WTC11 (cell line): ENCODE data around the gene COPZ1.

Experiments used
- CREM ChIP-seq: sonication (generic); formaldehyde crosslinking; IDR thresholded peaks from 2 replicates; pipeline ENCODE4 v1.8.1; 2022; ENCODE audit warnings: mild to moderate bottlenecking, missing genetic modification reagents, moderate library complexity
- ETV6 ChIP-seq: sonication (generic); formaldehyde crosslinking; IDR thresholded peaks from 2 replicates; pipeline ENCODE4 v1.8.1; 2022; ENCODE audit warnings: mild to moderate bottlenecking, missing genetic modification reagents
- MXD4 ChIP-seq: fragments of 250-450 bp; sonication (Bioruptor Pico); IDR thresholded peaks from 2 replicates; pipeline ENCODE4 v1.8.0; 2021; ENCODE audit warnings: mild to moderate bottlenecking, moderate library complexity, borderline replicate concordance
- NFYB ChIP-seq: sonication (generic); formaldehyde crosslinking; conservative IDR thresholded peaks from 2 replicates; pipeline ENCODE4 v1.8.0; 2022; ENCODE audit warnings: low read depth, missing genetic modification reagents
- RELA ChIP-seq: sonication (generic); formaldehyde crosslinking; IDR thresholded peaks from 2 replicates; pipeline ENCODE4 v1.8.1; 2022; ENCODE audit warnings: missing genetic modification reagents, mild to moderate bottlenecking, borderline replicate concordance
- ZNF416 ChIP-seq: fragments of 250-450 bp; sonication (Bioruptor Pico); IDR thresholded peaks from 2 replicates; pipeline ENCODE4 v1.9.0; 2021; ENCODE audit warnings: mild to moderate bottlenecking, inconsistent platforms
- TF ChIP-seq, protein P1 (sequence below): fragments of 200-600 bp; IDR thresholded peaks from 2 replicates; pipeline ENCODE4 v1.8.0; 2022; ENCODE audit warnings: antibody characterized with exemption
- TF ChIP-seq, protein P2 (sequence below): sonication (generic); formaldehyde crosslinking; IDR thresholded peaks from 2 replicates; pipeline ENCODE4 v1.8.0; 2022; ENCODE audit warnings: mild to moderate bottlenecking, missing genetic modification reagents
- TF ChIP-seq, protein P3 (sequence below): sonication (generic); formaldehyde crosslinking; IDR thresholded peaks from 2 replicates; pipeline ENCODE4 v1.8.0; 2022; ENCODE audit warnings: mild to moderate bottlenecking, missing genetic modification reagents
- TF ChIP-seq, protein P4 (sequence below): sonication (generic); formaldehyde crosslinking; IDR thresholded peaks from 2 replicates; pipeline ENCODE4 v1.8.1; 2023; ENCODE audit warnings: mild to moderate bottlenecking, missing genetic modification reagents, moderate library complexity

DNA sequence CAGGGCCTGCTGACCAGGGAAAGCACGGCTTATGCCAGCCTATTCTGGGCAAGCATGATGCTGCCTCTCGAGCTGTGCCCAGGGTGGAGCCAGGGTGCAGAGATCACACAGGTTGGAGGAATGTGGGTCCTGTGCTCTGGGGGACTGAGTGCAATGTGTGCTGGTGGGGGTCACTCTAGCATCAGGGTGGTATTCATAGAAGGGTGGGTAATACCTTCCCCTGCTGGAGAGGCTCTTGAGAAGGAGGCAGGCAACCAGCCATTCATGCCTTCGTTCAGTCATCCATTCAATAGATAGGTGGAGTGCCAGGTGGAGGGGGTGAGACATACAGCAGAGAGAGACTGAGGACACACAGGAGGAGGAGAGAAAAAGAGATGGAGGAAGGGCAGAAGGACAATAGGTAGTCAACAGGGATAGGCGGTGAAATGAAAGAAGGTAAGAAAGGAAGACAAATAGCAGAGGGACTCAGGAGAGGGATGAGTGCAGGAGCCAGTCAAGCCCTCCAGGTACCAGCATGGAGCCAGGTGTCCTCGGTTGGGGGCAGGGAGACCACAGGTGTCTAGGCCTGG lies 64.8 kb downstream of the COPZ1 start:
- TF ChIP-seq, protein P1, sequence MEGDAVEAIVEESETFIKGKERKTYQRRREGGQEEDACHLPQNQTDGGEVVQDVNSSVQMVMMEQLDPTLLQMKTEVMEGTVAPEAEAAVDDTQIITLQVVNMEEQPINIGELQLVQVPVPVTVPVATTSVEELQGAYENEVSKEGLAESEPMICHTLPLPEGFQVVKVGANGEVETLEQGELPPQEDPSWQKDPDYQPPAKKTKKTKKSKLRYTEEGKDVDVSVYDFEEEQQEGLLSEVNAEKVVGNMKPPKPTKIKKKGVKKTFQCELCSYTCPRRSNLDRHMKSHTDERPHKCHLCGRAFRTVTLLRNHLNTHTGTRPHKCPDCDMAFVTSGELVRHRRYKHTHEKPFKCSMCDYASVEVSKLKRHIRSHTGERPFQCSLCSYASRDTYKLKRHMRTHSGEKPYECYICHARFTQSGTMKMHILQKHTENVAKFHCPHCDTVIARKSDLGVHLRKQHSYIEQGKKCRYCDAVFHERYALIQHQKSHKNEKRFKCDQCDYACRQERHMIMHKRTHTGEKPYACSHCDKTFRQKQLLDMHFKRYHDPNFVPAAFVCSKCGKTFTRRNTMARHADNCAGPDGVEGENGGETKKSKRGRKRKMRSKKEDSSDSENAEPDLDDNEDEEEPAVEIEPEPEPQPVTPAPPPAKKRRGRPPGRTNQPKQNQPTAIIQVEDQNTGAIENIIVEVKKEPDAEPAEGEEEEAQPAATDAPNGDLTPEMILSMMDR: no peak
- TF ChIP-seq NFYB (no peak), RELA (CRISPR knock-in tag) (no peak), CREM (CRISPR knock-in tag) (no peak), MXD4 (CRISPR knock-in tag) (no peak), ZNF416 (CRISPR knock-in tag) (no peak), ETV6 (no peak)
- TF ChIP-seq, protein P2, sequence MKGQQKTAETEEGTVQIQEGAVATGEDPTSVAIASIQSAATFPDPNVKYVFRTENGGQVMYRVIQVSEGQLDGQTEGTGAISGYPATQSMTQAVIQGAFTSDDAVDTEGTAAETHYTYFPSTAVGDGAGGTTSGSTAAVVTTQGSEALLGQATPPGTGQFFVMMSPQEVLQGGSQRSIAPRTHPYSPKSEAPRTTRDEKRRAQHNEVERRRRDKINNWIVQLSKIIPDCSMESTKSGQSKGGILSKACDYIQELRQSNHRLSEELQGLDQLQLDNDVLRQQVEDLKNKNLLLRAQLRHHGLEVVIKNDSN: no peak
- TF ChIP-seq, protein P3, sequence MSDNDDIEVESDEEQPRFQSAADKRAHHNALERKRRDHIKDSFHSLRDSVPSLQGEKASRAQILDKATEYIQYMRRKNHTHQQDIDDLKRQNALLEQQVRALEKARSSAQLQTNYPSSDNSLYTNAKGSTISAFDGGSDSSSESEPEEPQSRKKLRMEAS (CRISPR knock-in tag): no peak
- TF ChIP-seq, protein P4, sequence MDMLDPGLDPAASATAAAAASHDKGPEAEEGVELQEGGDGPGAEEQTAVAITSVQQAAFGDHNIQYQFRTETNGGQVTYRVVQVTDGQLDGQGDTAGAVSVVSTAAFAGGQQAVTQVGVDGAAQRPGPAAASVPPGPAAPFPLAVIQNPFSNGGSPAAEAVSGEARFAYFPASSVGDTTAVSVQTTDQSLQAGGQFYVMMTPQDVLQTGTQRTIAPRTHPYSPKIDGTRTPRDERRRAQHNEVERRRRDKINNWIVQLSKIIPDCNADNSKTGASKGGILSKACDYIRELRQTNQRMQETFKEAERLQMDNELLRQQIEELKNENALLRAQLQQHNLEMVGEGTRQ: no peak
